ENCODE measurements around the gene UNC119.

The UNC119 gene

GRCh38 chr17:28500712-28501379 is 51.6 kb downstream of the UNC119 start:
- no peak for DNase-seq (ENCODE audit: low read depth in 2 of 3, low spot score in 2 of 3)

GRCh38 chr17:28499684-28500357 is 52.6 kb downstream of the UNC119 start:
- DNase-seq (ENCODE audit: low read depth in 2 of 3, low spot score in 2 of 3), result no peak

- DNase-seq (ENCODE audit: low read depth in 2 of 3, low spot score in 2 of 3), result no peak
Measured at GRCh38 chr17:28499364-28499664, 53.1 kb downstream of the UNC119 start.

GRCh38 chr17:28498652-28499363 is 53.6 kb downstream of the UNC119 start:
- no peak for DNase-seq (ENCODE audit: low read depth in 2 of 3, low spot score in 2 of 3)

DNA sequence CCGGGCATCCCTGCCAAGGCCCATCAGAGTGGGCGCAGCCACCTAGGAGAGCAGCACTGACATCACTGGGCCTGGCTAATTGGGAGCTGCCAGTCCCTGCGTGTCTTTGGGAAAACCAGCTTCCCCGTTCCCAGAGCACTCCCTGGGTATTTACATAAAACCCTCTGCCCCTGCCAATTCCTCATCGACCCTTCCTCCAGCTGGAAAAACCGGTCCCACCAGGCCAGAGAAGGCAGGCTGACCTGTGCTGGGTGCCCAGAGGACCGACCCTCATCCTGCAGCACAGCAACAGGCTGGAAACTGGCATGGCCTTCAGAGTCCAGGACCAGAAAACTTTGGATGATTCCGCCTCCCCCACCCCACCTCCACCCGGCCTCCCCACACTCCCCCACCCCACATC is 54.5 kb downstream of the UNC119 start:
- DNase-seq (ENCODE audit: low read depth in 2 of 3, low spot score in 2 of 3), result no peak

Measured in activated CD8-positive, alpha-beta memory T cell treated with anti-CD3 and anti-CD28 coated beads for 48 hours (primary cell).